Measurements from ENCODE around the gene KIFAP3.

The KIFAP3 gene

DNA sequence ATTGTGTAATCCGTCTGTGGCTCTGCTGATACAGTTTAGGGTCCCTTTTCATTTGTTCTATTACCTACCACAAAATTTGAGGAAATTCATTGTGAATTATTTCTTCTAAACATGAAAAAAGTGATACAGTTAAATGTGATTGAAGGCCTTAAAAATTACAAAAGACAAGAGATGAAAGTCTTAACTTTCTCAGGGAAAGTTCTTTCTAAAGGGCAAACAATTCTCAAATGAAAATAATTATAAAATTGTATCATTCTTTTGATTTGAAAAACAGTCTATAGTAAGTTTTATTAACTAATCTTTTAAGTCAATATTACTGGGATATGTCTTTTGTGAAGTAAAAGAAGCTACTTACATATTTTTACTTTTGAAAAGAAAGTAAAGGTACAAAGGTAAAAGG, 123.4 kb downstream of the KIFAP3 start:
- Histone ChIP-seq H3K9ac (ENCODE audit: low read length) (no peak overlapping the region), H3K4me2 (ENCODE audit: low read depth, low read length, poor library complexity, severe bottlenecking) (no peak overlapping the region), H2AFZ (ENCODE audit: low read depth, low read length, severe bottlenecking) (no peak overlapping the region), H3K9me3 (ENCODE audit: insufficient read depth, low read length) (no peaks in the 10 kb centered on the region), H3K36me3 (ENCODE audit: low read length) (no peaks in the 10 kb centered on the region), H3K27ac (ENCODE audit: low read depth, low read length) (no peak overlapping the region), H3K9me2 (replicated peaks; ENCODE audit: insufficient read depth, low read length) (no peaks in the 10 kb centered on the region), H3F3A (ENCODE audit: insufficient read depth) (no peaks in the 10 kb centered on the region), H3K79me2 (ENCODE audit: insufficient read depth, low read length) (no peaks in the 10 kb centered on the region), H4K20me1 (ENCODE audit: low read depth, low read length) (no peaks in the 10 kb centered on the region; the same call in 1 of the 2 replicates), H3K27me3 (ENCODE audit: low read length) (no peaks in the 10 kb centered on the region), H3K4me3 (ENCODE audit: insufficient read depth, low read length, poor library complexity, severe bottlenecking) (no peak overlapping the region)
- no peak for TF ChIP-seq EZH2phosphoT487 (conservative IDR thresholded peaks at IDR 0.05; ENCODE audit: low read length)
- TF ChIP-seq, protein P1, sequence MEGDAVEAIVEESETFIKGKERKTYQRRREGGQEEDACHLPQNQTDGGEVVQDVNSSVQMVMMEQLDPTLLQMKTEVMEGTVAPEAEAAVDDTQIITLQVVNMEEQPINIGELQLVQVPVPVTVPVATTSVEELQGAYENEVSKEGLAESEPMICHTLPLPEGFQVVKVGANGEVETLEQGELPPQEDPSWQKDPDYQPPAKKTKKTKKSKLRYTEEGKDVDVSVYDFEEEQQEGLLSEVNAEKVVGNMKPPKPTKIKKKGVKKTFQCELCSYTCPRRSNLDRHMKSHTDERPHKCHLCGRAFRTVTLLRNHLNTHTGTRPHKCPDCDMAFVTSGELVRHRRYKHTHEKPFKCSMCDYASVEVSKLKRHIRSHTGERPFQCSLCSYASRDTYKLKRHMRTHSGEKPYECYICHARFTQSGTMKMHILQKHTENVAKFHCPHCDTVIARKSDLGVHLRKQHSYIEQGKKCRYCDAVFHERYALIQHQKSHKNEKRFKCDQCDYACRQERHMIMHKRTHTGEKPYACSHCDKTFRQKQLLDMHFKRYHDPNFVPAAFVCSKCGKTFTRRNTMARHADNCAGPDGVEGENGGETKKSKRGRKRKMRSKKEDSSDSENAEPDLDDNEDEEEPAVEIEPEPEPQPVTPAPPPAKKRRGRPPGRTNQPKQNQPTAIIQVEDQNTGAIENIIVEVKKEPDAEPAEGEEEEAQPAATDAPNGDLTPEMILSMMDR (IDR thresholded peaks at IDR 0.05; ENCODE audit: insufficient read depth, low read length, poor library complexity, severe bottlenecking): no peak

DNA sequence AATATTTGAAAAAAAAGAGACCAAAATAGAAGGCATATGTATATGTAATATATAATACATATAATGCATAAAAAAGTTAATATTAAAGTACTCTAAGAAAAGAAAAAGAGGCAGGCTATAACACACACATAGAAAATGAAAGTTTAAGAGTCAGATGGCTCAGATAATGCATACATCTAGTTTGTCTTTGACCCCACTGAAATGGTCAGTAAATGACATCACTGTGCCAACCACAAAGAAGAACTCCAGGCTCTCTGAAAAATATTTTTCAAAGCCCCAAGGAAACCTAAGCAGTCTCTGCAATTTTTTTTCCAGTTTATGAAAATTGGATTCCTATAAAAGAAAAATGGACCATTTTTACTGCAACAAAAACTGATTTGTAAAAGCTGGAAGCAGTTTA, 125.4 kb downstream of the KIFAP3 start:
- Histone ChIP-seq H3K79me2 (ENCODE audit: insufficient read depth, low read length) (no peaks in the 10 kb centered on the region), H3K4me3 (ENCODE audit: insufficient read depth, low read length, poor library complexity, severe bottlenecking) (no peak overlapping the region), H3K27me3 (ENCODE audit: low read length) (no peaks in the 10 kb centered on the region), H3K9me3 (ENCODE audit: insufficient read depth, low read length) (no peaks in the 10 kb centered on the region), H3K9me2 (replicated peaks; ENCODE audit: insufficient read depth, low read length) (no peaks in the 10 kb centered on the region), H3K4me2 (ENCODE audit: low read depth, low read length, poor library complexity, severe bottlenecking) (no peak overlapping the region), H3K9ac (ENCODE audit: low read length) (no peak overlapping the region), H3K27ac (ENCODE audit: low read depth, low read length) (no peak overlapping the region), H3F3A (ENCODE audit: insufficient read depth) (no peaks in the 10 kb centered on the region), H4K20me1 (ENCODE audit: low read depth, low read length) (no peaks in the 10 kb centered on the region; the same call in 1 of the 2 replicates), H3K36me3 (ENCODE audit: low read length) (no peaks in the 10 kb centered on the region), H2AFZ (ENCODE audit: low read depth, low read length, severe bottlenecking) (no peak overlapping the region)
- TF ChIP-seq, protein P1 (IDR thresholded peaks at IDR 0.05; ENCODE audit: insufficient read depth, low read length, poor library complexity, severe bottlenecking): no peak
- no peak for TF ChIP-seq EZH2phosphoT487 (conservative IDR thresholded peaks at IDR 0.05; ENCODE audit: low read length)

DNA sequence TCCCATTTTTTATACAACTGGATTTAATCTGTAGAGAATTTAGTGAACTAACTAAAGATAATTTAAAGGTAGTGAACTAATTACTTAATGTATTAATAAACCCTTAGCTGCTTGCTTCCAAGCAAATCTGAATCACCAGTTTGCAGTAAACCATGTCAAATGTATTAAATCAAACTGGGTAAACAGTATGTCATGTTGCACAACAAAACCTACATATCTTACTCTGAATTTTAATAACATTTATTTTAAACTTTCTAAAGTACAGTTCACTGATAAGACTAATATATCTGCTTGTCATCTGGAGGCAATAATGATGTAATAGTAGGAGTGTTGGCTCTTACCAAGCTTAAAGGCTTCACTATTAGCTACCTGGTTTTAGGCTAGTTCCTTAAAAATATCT, 128.3 kb downstream of the KIFAP3 start:
- Histone ChIP-seq H3K27me3 (ENCODE audit: low read length) (no peaks in the 10 kb centered on the region), H3K4me2 (ENCODE audit: low read depth, low read length, poor library complexity, severe bottlenecking) (no peak overlapping the region), H3K36me3 (ENCODE audit: low read length) (no peaks in the 10 kb centered on the region), H3F3A (ENCODE audit: insufficient read depth) (no peaks in the 10 kb centered on the region), H2AFZ (ENCODE audit: low read depth, low read length, severe bottlenecking) (no peak overlapping the region), H4K20me1 (ENCODE audit: low read depth, low read length) (no peaks in the 10 kb centered on the region; the same call in 1 of the 2 replicates), H3K27ac (ENCODE audit: low read depth, low read length) (no peak overlapping the region), H3K4me3 (ENCODE audit: insufficient read depth, low read length, poor library complexity, severe bottlenecking) (no peak overlapping the region), H3K79me2 (ENCODE audit: insufficient read depth, low read length) (no peaks in the 10 kb centered on the region), H3K9me2 (replicated peaks; ENCODE audit: insufficient read depth, low read length) (no peaks in the 10 kb centered on the region), H3K9me3 (ENCODE audit: insufficient read depth, low read length) (no peaks in the 10 kb centered on the region), H3K9ac (ENCODE audit: low read length) (no peak overlapping the region)
- no peak for TF ChIP-seq EZH2phosphoT487 (conservative IDR thresholded peaks at IDR 0.05; ENCODE audit: low read length)
- TF ChIP-seq, protein P1 (IDR thresholded peaks at IDR 0.05; ENCODE audit: insufficient read depth, low read length, poor library complexity, severe bottlenecking): no peak

Measured in SU-DHL-6 (cell line).